Measurements from ENCODE around the gene CUL1. TPM values are rescaled to one million over a fixed set of nuclear protein-coding genes. Genes with fewer than 3 reads are reported as not detected.

CUL1 gene
- polyA plus RNA-seq, 5 donors = 46.2 to 66.8 (median 58.4) TPM

DNA sequence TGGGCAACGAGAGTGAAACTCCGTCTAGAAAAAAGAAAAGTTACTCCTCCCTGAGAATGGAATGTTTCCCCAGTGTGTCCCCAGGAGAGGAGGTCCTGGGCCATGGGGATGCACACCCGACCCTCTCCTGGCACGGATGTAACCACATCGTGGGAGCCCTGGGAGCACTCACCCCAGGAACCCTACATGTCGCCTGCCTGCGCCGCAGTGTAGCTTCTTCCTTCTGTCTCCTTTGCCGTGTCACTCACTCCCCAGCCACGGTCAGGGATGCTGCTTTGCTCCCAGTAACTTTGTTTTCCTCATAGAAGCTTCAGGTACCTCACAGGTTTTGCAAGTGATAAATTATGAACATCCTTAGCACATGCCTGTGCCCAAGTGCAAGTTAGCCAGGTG lies 103.4 kb downstream of the CUL1 start:
- DNase-seq = no peak

DNA sequence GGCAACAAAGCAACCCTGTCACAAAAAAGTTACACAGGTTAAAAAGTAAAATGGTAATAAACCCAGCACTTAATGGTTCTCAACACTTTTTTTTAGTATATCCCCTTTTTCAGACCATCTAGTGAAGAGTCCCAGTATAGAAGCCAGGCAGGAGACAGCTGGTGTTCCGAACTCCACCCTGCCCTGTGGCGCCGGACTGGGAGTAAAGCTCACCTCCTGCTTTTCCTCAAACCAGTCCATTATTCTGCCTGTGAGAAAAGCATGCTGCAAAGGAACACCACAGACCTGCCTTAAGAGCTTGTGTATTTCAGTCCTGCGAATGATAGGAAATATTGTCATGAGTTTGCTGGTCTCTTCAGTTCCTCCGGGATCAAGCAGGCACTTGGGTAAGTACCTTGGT lies 104.4 kb downstream of the CUL1 start:
- no peak for DNase-seq

DNA sequence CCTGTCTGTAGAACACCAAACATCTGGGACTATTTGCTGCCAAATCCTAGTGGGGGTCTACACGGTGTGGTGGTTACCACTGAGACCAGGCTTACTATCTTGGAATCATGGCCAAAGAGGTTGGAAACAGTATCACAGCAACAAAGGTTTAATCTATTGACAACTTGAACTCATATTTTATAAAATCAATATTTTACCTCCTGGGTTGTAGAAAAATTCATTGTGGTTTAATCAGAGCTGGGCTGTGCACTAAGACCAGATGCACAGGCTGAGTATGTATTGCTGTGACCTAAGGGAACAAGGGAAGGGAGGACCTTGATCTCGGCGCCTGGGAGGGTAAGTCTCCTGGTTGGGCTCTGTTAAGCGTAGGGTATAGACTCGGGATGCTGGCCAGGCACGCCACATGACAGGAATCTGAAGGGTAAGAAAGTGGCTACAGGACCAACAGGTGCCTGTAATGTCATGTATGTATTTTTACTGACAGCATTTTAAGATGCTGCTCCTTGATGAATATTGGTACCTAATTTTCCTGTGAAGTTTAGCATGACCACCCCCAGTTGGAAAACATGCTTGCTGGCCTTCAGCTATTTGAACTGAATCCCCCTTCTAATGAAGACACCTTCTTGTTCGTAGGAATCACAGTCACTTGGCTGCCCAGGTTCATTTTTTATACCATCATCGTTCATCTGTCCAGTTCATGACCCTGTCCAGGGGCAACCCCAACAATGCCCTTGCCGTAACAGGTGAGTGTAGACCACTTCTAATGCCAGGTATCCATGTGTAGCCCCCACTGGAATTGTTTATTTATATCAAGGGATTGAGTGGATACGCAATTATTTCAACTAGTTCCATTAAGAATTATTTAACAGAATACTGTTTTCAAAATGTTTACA lies 105.9 kb downstream of the CUL1 start:
- DNase-seq = no peak

DNA sequence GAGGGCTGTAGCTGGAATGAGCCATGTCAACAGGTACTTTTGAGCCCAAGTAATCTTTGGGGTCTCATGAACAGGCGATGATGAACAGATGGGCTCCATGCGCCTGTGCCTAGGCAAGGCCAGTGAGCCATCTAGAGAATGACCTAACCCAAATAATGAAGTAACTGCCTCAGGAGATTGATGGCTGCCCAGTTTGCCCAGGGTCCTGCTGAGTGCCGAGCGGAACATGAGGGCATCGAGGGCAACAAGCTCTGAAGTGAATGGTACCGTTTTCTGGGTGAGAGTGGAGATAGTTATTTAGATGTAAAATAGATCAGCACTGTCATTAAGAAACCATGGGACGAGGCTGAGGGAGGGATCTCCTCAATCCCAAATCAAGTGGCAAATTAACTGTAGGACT lies 107.5 kb downstream of the CUL1 start:
- no peak for DNase-seq

DNA sequence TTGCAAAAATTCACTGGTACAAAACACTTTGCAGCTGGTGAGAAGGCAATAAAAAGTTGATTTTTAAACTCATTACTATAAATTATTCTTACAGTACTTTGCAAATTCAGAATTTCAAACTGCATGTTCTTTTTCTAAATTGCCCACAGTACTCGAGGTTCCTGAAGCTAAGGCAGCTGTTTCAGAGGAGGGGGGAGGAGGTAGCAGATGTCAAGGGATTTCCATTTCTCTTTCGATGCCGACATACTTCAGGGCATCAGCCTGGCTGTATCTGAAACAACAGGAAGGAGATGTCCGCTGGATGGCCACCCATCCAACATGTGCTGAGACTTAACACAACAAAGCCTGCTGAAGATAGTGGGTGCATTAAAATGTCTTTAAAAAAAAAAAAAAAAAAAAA lies 108.7 kb downstream of the CUL1 start:
- DNase-seq = no peak

DNA sequence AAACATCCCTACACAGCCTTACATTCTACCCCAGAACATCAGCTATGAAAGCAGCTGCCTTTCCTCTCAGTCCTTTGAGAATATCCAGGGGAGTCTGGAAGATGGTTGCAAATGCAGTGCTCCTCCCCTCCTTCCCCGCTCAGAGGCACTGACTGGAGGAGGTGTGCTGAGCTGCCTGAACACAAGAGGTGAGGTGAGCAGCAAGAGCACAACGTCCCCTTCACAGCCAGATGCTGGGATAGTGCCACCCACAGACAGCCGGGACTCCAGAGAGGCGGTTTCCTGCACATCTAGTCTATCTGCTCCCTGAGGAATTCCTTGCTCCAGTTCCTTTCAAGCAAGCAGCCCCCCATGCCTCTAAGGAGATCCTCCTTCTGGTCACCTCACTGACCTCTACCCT lies 111.2 kb downstream of the CUL1 start:
- DNase-seq = no peak

DNA sequence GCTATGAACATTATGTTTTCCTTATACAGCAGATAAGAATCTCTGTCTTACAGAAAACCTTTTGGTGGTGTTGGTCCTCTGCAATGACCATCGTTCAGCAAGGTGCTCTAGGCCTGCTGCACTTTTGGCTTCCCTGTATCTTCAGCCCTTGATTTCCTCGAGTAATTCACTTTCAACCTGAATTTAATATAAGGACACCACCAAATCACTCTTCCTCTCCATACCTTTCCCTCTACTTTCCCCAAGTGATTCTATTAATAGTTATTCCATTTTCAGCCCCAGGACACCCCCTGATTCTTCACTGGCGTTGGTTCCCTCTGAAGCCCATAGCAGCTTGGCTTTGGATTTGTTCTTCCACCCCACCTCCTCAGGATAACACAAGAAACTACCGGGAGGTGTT lies 113.2 kb downstream of the CUL1 start:
- DNase-seq = no peak

DNA sequence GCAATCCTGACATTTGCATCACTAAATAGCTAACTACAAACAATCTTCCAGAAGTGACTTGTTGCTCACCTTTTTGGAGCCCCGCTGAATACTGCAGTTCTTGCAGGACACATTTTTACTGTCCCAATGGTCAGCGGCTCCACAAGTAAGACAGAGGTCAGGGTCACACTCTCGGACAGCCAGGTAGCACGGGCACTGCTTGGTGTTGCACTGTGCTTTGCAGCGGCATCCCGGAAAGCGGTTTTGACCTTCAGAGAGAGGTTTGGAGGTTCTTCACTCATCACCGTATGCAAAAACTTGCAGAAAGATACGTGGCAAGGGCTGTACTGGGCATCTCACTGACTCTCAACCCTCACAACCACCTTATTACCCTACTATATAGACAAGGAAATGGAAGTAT lies 115.2 kb downstream of the CUL1 start:
- DNase-seq = no peak

DNA sequence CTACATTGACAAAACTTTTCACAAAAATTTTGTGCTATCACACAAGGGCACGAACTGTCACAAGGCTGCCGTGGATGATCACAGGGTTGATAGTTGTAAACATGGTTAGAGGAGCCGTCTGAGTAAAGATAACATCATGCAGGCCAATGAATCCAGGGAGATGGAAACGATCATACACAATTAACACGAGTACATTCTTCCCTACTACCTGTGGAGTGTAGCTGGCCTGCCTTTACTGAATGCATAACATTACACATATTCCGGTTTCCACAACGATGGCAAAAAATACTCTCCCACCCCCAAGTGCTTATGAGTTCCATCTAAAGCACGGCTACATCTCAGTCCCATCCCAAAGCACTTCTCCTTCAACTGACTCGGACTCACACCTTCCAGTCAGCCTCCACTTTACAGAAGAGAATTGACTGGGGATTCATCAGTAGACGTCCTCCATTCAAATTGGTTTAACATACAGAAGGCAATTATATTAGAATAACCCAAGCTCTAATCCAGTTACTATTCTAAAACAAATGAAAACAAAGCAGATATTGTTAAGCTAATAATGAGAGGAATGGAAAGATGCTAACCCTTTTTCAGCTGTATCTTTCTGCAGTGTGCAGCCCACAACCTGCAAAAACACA lies 116.3 kb downstream of the CUL1 start:
- no peak for DNase-seq

DNA sequence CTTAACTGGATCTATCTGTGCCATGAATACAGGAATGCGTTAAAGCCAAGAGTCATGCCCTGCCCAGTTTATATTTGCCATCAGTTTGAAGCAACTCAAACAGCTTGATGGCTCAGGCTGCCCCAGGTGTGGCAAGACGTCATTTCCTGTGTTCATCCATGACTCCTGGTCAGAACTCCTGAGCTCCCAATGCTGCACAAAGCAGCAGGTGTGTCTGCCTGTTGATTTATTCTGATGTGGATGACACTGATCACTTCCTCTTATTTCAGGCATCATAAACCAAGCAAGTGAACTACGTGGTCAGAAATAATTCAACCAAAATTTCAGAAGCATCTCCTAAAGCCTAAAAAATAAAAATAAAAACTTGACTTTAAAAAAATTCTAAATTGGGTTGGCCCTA lies 116.9 kb downstream of the CUL1 start:
- DNase-seq = no peak

DNA sequence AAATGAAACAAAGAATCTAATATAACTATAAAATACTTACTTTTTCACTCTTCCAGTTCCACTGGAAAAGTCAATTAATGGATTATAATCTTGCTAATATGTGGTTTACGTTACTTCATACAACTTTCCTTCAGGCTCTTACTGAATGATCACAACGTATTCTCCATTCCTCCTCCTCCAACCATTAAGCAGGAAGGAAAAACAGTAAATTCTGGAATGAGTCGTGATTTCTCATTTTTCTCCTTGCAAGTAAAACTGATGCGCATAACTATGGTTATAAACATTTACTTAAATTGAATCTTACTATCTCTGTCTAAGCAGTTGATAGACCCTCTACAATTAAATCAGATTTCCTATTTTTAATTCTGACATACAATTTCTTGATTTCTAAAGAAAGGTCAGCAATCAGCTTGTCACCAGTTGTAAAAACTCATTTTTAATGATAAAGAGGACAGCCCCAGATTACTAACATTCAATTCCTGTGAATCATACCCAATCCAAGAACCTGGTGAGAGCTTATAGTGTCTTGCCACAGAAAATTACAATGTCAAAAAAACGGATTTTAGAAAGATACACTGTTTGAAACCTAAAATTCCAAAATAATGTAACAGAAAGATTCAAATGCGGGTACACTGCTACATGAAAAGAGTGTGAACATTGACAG lies 121.1 kb downstream of the CUL1 start:
- no peak for DNase-seq

DNA sequence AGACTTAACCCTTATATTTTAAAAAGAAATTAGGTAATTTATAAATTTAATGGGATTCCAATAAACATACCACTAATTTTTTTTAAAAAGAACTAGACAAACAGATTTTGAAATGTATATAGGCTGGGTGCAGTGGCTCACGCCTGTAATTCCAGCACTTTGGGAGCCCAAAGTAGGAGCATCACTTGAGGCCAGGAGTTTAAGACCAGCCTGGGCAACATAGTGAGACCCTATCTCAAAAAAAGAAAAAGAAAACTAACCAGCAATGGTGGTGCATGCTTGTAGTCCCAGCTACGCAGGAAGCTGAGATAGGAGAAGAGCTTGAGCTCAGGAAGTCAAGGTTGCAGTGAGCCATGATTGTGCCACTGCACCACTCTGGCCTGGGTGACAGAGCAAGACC lies 122.7 kb downstream of the CUL1 start:
- DNase-seq = no peak

DNA sequence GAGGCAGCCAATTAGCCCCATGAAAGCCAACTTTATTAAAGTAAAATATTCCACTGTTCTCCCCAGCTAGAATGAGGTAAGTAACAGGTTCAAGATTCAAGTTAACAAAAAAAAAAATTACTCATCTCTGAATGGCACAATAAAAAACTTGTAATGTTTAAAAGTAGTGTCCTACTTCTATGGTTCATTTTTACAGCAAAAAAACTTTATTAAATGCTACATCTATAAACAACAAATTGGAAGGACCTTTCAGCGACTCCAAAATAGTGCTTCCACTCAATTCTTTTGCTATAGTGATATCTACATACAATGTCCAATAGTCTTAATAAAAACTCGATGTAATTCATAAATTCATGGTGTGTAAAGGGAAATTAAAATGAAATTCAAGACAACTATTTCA lies 126.2 kb downstream of the CUL1 start:
- no peak for DNase-seq

DNA sequence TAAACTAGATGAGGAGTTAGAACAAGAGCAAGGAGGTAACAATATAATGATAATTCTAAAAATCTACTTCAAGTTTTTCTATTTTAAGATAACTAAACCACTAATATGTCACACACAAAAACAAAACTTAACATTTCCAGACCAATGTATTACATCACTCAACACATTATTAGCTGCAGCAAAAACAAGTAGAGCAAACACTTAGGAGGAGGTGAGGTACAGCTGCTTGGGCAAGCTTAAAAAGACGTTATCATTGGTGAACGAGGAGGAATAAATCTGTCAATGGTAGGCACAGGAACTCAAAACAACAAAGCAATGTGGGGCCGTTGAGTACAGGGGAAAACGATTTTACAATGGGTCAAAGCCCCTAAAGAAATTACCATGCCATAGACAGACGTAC lies 126.6 kb downstream of the CUL1 start:
- no peak for DNase-seq

DNA sequence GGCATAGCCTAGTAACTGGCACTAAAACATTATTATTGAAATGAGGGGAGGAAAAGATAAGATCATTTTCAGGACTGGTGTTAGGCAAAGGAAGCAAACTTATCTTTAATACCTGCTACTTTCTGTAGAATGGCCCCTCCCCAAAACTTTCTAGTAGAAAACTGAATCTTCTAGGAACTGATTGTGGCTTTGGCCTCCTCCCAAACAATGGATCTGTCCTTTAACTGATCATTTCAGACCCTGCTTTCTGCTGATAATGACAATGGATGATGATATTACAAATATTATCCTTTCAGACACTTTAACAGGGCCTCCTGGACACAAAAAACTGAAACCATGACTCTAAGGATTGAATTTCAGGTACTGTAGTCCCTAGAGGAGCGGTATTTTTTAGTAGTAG lies 130.3 kb downstream of the CUL1 start:
- DNase-seq = no peak

DNA sequence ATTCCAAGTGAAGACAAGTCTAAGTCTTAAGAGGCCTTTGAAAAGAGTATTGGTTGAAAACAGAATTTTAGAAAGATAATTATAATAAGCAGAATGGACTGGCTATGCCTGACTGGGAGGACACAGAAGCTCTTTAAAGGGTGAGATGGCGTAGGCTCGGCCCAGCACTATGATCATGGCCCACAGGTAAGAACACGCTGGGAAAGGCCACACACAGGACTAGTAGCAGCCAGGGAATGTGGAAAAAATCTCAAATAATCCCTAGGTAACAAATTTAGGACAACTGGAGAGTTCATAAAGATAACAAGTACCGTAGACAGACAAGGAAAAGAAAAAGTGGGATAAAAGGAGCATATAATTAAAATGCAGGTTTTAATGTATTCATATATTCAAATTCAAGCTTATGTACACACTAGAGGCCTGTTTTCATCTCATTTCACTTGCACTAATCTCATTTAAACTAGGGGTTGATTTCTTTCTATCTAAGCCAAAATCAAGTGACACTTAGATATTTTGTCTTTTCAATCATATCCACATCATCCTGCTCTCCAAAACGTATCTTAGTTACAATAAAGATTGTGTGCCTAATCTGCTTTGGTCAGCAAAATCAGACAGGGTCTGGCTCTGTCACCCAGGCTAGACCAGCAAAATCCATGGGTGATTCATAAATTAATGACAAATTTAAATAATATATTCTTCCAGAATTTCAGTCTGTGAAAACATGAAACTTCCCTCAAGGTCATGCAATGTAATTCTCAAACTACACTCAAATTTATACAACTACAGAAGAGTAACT lies 132.4 kb downstream of the CUL1 start:
- DNase-seq = no peak

DNA sequence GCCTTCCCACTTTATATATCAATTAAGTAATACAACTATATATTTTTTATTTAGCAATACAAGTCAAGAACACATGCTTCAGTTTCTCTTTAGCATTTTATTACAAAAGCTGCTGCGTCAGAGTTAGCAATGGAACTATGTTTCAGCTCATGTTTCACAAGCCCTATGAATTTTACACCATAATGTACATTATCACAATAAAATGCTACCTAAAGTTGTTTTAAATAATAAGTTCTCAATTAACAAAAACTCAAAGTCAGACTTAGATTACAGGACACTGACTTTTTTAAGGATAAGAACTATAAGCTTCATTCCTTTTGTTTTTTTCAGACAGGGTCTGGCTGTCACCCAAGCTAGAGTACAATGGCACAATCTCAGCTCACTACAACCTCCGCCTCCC lies 133.1 kb downstream of the CUL1 start:
- no peak for DNase-seq

DNA sequence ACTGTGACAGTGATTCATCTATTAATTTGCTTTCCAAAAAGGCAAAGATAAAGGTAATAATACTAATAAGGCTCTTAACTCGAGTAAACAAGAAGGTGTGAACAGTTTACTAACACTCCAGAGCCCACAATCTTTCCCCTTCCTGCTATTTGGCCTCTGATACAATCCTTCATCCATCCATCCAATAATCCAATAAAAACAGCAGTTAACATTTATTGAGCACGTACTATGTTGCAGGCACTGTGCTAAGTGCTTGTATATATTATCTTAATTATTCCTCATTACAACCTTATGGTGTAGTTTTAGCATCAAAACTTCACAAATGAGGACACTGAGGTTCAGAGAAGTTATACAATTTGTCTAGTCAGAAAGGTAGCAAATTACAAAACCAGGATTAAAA lies 135.9 kb downstream of the CUL1 start:
- DNase-seq = no peak

DNA sequence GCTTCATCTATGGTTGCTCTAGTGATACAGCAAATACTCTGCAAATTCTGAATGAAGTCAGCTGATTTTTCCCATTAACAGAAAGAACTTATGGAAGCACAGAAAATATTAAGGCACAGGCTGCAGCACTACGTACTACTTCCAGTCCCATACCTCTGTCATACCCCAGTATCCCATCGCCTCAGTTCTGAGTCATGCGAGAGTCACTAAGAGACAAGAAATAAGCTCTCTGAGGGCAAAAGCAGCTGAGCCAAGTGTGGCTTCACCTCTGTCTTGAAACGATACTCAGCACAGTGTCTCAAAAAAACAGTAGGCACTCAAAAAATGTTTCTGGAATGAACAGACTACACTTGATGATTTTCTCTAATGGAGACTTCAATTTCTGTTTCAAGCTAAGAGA lies 137.2 kb downstream of the CUL1 start:
- DNase-seq = no peak

DNA sequence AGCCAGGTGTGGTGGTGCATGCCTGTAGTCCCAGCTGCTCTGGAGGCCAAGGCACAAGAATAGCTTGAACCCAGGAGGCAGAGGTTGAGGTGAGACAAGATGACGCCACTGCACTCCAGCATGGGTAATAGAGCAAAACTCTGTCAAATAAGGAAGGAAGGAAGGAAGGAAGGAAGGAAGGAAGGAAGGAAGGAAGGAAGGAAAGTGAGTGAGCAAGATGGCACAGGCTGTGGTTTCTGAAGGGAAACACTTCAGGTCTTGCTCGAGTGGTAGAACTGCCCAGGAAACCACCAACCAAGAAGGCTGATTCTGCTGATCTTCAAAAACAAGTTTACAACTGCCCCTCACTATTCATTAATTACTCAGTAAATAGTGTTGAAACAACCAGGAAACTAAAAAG lies 140.2 kb downstream of the CUL1 start:
- no peak for DNase-seq

DNA sequence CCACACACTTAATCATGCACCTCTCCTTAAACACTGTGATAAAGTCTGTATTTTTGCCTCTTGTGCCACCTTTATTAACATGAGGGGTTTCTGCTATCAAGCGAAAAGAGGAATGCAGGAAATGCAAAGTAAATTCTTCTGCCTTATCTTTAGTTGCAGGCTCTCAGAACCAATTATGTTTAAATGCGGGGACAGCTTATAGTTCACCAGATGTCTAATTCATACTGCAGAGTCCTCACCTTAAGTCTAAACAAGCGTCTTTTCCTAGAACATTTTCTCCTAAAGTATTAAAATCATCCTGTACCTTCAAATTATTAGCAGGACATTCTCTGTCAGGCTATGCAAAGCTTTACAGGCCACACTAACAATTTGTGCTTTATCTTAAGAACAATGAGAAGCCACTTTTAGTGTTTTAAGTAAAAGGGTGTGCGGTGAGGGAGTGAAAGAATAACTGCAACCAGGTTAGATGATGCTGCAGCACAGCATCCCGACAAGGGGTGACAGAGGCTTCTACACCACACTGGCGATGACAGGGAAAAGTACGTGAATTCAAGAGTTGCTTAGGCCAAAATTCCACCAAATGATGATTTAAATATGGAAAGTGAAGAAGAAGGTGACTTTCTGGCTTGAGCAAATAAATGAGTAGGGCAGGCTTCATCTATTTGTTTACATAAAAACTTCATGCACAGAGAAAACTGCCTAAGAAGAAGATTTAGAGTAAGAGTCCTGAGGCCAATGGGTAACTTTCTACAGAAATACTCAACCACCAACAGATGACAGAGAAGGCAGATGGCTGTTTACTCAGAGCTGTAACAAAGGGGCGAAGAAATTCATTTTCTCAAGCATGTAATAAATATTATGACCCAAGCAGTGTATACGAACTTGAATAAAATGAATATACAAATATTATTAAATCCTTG lies 149.4 kb downstream of the CUL1 start:
- no peak for DNase-seq

All from right lung (tissue), 5 donors.